Activated T-cell treated with anti-CD3 and anti-CD28 coated beads, Interleukin-2, amount 50 U/mL, for 4 hours (primary cell): ENCODE measurements around the gene LRRC14B. TPM values are rescaled to one million over a fixed set of nuclear protein-coding genes. Genes with fewer than 3 reads are reported as not detected.
"Not testable (repeated sequence)": the region's sequence is repeated elsewhere in the genome, so short reads cannot be mapped to it uniquely, and the experiment has no call there.

ENCODE experiments used
- ATAC-seq, 2 donors: fragments of 200-7000 bp; cut with Tn5 transposase; one replicate each; pipeline ENCODE4 v1.10.0; 2021
- DNase-seq: peaks from one replicate; pipeline ENCODE4 v3.0.0-alpha.2; 2020
- H3K27me3 Mint-ChIP-seq: one replicate; pipeline ENCODE4 v1.8.0; 2021; ENCODE audit warnings: low read depth, mixed read lengths
- H3K36me3 Mint-ChIP-seq: one replicate; pipeline ENCODE4 v1.8.0; 2022; ENCODE audit warnings: mixed read lengths; ENCODE audit not compliant: insufficient read depth
- H3K4me1 Mint-ChIP-seq: one replicate; pipeline ENCODE4 v1.8.0; 2021; ENCODE audit warnings: low read depth, mixed read lengths
- H3K4me3 Mint-ChIP-seq: one replicate; pipeline ENCODE4 v1.8.0; 2021; ENCODE audit warnings: mild to moderate bottlenecking, moderate library complexity, mixed read lengths
- H3K9me3 Mint-ChIP-seq: one replicate; pipeline ENCODE4 v1.8.0; 2021; ENCODE audit warnings: mixed read lengths
- total RNA-seq, 3 donors: library from RNA; stranded (reverse); gene quantifications; one replicate each; pipeline ENCODE4 v1.2.1, GENCODE V29; 2021

LRRC14B gene
- total RNA-seq, 3 donors from 2014 or later, result 0.23 TPM; not detected in 2

GRCh38 chr5:188488-189481 lies 2.5 kb upstream of the LRRC14B start:
- ATAC-seq (peak; percentile 90 to 93), DNase-seq (peak; percentile 82)
- Mint-ChIP-seq H3K36me3 (no peaks in the 10 kb centered on the region), H3K4me1 (peaks cover 4% of the 10 kb centered on the region), H3K9me3 (no peaks in the 10 kb centered on the region), H3K27me3 (peaks cover 17% of the 10 kb centered on the region), H3K4me3 (peak overlapping the region; percentile 52)

- Mint-ChIP-seq H3K4me3 (no peak overlapping the region), H3K9me3 (no peaks in the 10 kb centered on the region), H3K36me3 (no peaks in the 10 kb centered on the region), H3K27me3 (peaks cover 17% of the 10 kb centered on the region), H3K4me1 (peaks cover 4% of the 10 kb centered on the region)
- no peak for DNase-seq
- ATAC-seq, result no peak
Measured at GRCh38 chr5:189486-189885, 1.8 kb upstream of the LRRC14B start.

- Mint-ChIP-seq H3K4me1 (peaks cover 4% of the 10 kb centered on the region), H3K27me3 (peaks cover 17% of the 10 kb centered on the region), H3K9me3 (no peaks in the 10 kb centered on the region), H3K36me3 (no peaks in the 10 kb centered on the region), H3K4me3 (no peak overlapping the region)
- DNase-seq, result no peak
- ATAC-seq, result peak in 1 of 2 donors; percentile 34
Measured at GRCh38 chr5:189976-190365, 1.3 kb upstream of the LRRC14B start.

- no peak overlapping the region for H3K4me3 Mint-ChIP-seq
- DNase-seq, result no peak
- peak; percentile 27 to 28 for ATAC-seq
- H3K36me3 Mint-ChIP-seq, result no peaks in the 10 kb centered on the region
- H3K4me1 Mint-ChIP-seq, result peaks cover 4% of the 10 kb centered on the region
- no peaks in the 10 kb centered on the region for H3K9me3 Mint-ChIP-seq
- H3K27me3 Mint-ChIP-seq, result peaks cover 17% of the 10 kb centered on the region
Measured at GRCh38 chr5:190366-191035, 794 bp upstream of the LRRC14B start.

- no peaks in the 10 kb centered on the region for H3K36me3 Mint-ChIP-seq
- H3K4me1 Mint-ChIP-seq, result peaks cover 4% of the 10 kb centered on the region
- peaks cover 17% of the 10 kb centered on the region for H3K27me3 Mint-ChIP-seq
- no peak overlapping the region for H3K4me3 Mint-ChIP-seq
- no peaks in the 10 kb centered on the region for H3K9me3 Mint-ChIP-seq
- no peak for ATAC-seq
- DNase-seq, result no peak
Measured at GRCh38 chr5:191949-192690, 825 bp downstream of the LRRC14B start.

- DNase-seq (no peak), ATAC-seq (no peak)
- no peaks in the 10 kb centered on the region for H3K9me3 Mint-ChIP-seq
- no peak overlapping the region for H3K4me3 Mint-ChIP-seq
- H3K4me1 Mint-ChIP-seq, result peaks cover 4% of the 10 kb centered on the region
- peaks cover 17% of the 10 kb centered on the region for H3K27me3 Mint-ChIP-seq
- H3K36me3 Mint-ChIP-seq, result no peaks in the 10 kb centered on the region
Measured at GRCh38 chr5:192691-192969, 1.3 kb downstream of the LRRC14B start.

GRCh38 chr5:192970-193831 lies 1.9 kb downstream of the LRRC14B start:
- Mint-ChIP-seq H3K9me3 (no peaks in the 10 kb centered on the region), H3K36me3 (no peaks in the 10 kb centered on the region), H3K27me3 (peaks cover 17% of the 10 kb centered on the region), H3K4me3 (no peak overlapping the region), H3K4me1 (peaks cover 4% of the 10 kb centered on the region)
- DNase-seq (no peak), ATAC-seq (no peak)

- DNase-seq (no peak), ATAC-seq (no peak)
- no peaks in the 10 kb centered on the region for H3K4me1 Mint-ChIP-seq
- no peaks in the 10 kb centered on the region for H3K9me3 Mint-ChIP-seq
- H3K27me3 Mint-ChIP-seq, result peaks cover 14% of the 10 kb centered on the region
- H3K4me3 Mint-ChIP-seq, result no peak overlapping the region
- no peaks in the 10 kb centered on the region for H3K36me3 Mint-ChIP-seq
Measured at GRCh38 chr5:194102-194501, 2.8 kb downstream of the LRRC14B start.

GRCh38 chr5:194603-195209 lies 3.4 kb downstream of the LRRC14B start:
- Mint-ChIP-seq H3K9me3 (no peaks in the 10 kb centered on the region), H3K4me1 (no peaks in the 10 kb centered on the region), H3K4me3 (no peak overlapping the region), H3K36me3 (no peaks in the 10 kb centered on the region), H3K27me3 (peaks cover 14% of the 10 kb centered on the region)
- DNase-seq, result no peak
- no peak for ATAC-seq

GRCh38 chr5:195401-196160 lies 4.3 kb downstream of the LRRC14B start:
- Mint-ChIP-seq H3K4me3 (no peak overlapping the region), H3K27me3 (peaks cover 9% of the 10 kb centered on the region), H3K4me1 (no peaks in the 10 kb centered on the region), H3K9me3 (no peaks in the 10 kb centered on the region), H3K36me3 (no peaks in the 10 kb centered on the region)
- ATAC-seq (no peak), DNase-seq (no peak)

GRCh38 chr5:196350-196749 lies 5.1 kb downstream of the LRRC14B start:
- no peak for ATAC-seq

GRCh38 chr5:197031-197430 lies 5.7 kb downstream of the LRRC14B start:
- ATAC-seq, result not testable (repeated sequence)

More at GRCh38 chr5:196350-196749, 5.1 kb downstream of the LRRC14B start:
- Mint-ChIP-seq H3K27me3 (peaks cover 7% of the 10 kb centered on the region), H3K9me3 (no peaks in the 10 kb centered on the region), H3K4me1 (no peaks in the 10 kb centered on the region), H3K36me3 (peaks cover 2% of the 10 kb centered on the region), H3K4me3 (no peak overlapping the region)
- no peak for DNase-seq

More at GRCh38 chr5:197031-197430, 5.7 kb downstream of the LRRC14B start:
- not testable (repeated sequence) for H3K9me3 Mint-ChIP-seq, H3K4me1 Mint-ChIP-seq, H3K4me3 Mint-ChIP-seq, H3K36me3 Mint-ChIP-seq, DNase-seq, H3K27me3 Mint-ChIP-seq
